Effector memory CD4-positive, alpha-beta T cell (primary cell): ENCODE data around the gene ASIC2.

Source experiments
- DNase-seq, 3 donors: peaks; one replicate each; pipeline ENCODE4 v3.0.0-alpha.2; 2020
- H3K27ac ChIP-seq: 2 replicates; pipeline ENCODE4 v1.7.0; 2013; ENCODE audit warnings: mild to moderate bottlenecking, low read length, moderate library complexity; ENCODE audit not compliant: insufficient read depth, poor library complexity, severe bottlenecking
- H3K27me3 ChIP-seq: replicated peaks from 2 replicates; pipeline ENCODE4 v1.7.0; 2013; ENCODE audit warnings: mild to moderate bottlenecking, low read length; ENCODE audit not compliant: insufficient read depth, control insufficient read depth, poor library complexity, severe bottlenecking
- H3K36me3 ChIP-seq: 2 replicates; pipeline ENCODE4 v1.7.0; 2013; ENCODE audit warnings: mild to moderate bottlenecking, low read length, moderate library complexity; ENCODE audit not compliant: control insufficient read depth, insufficient read depth
- H3K4me1 ChIP-seq: 2 replicates; pipeline ENCODE4 v1.7.0; 2013; ENCODE audit warnings: low read length, mild to moderate bottlenecking; ENCODE audit not compliant: control insufficient read depth, insufficient read depth, poor library complexity, severe bottlenecking
- H3K4me3 ChIP-seq: 2 replicates; pipeline ENCODE4 v1.7.0; 2013; ENCODE audit warnings: low read length, low read depth, mild to moderate bottlenecking; ENCODE audit not compliant: insufficient read depth, poor library complexity, severe bottlenecking
- H3K9me3 ChIP-seq: 2 replicates; pipeline ENCODE4 v1.7.0; 2013; ENCODE audit warnings: mild to moderate bottlenecking, low read length, moderate library complexity; ENCODE audit not compliant: control insufficient read depth

The ASIC2 gene

DNA sequence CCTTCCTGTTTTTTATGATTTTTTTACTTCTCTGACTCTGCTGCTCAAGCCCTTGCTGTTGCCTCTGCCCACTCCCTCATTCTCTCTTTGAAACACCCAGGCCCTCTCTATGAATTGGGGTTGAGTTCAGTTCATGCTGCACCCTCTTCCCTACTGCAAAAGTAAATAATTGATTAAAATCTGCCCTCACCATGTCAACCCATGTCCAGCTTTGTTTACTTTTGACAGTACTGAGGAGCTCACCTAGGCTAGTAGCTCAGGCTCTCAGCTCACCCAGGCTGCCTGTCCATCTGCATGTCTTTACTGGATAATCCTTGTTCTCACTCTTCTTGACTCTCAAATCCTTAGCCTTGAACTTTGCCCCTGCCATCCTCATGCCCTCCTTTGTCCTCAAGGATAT lies 206.2 kb downstream of the ASIC2 start:
- Histone ChIP-seq H3K27me3 (peaks cover 4% of the 10 kb centered on the region), H3K4me3 (no peak overlapping the region), H3K27ac (no peak overlapping the region), H3K4me1 (no peaks in the 10 kb centered on the region), H3K9me3 (no peaks in the 10 kb centered on the region), H3K36me3 (no peaks in the 10 kb centered on the region)
- DNase-seq = no peak

GRCh38 chr17:33086041-33086440 lies 207.1 kb downstream of the ASIC2 start:
- Histone ChIP-seq H3K4me3 (no peak overlapping the region), H3K27ac (no peak overlapping the region), H3K36me3 (no peaks in the 10 kb centered on the region), H3K4me1 (no peaks in the 10 kb centered on the region), H3K9me3 (no peaks in the 10 kb centered on the region), H3K27me3 (peaks cover 4% of the 10 kb centered on the region)
- no peak for DNase-seq

GRCh38 chr17:33085256-33085655 lies 207.8 kb downstream of the ASIC2 start:
- Histone ChIP-seq H3K36me3 (no peaks in the 10 kb centered on the region), H3K27ac (no peak overlapping the region), H3K9me3 (no peaks in the 10 kb centered on the region), H3K4me1 (no peaks in the 10 kb centered on the region), H3K27me3 (peaks cover 4% of the 10 kb centered on the region), H3K4me3 (no peak overlapping the region)
- no peak for DNase-seq

- Histone ChIP-seq H3K4me1 (no peaks in the 10 kb centered on the region), H3K4me3 (no peak overlapping the region), H3K27ac (no peak overlapping the region), H3K27me3 (peaks cover 4% of the 10 kb centered on the region), H3K36me3 (no peaks in the 10 kb centered on the region), H3K9me3 (no peaks in the 10 kb centered on the region)
- DNase-seq = no peak
Measured at GRCh38 chr17:33084755-33085154, 208.3 kb downstream of the ASIC2 start.

- Histone ChIP-seq H3K4me3 (no peak overlapping the region), H3K9me3 (no peaks in the 10 kb centered on the region), H3K36me3 (no peaks in the 10 kb centered on the region), H3K4me1 (no peaks in the 10 kb centered on the region), H3K27me3 (no peaks in the 10 kb centered on the region), H3K27ac (no peak overlapping the region)
- DNase-seq = no peak
Measured at GRCh38 chr17:33082529-33083173, 210.4 kb downstream of the ASIC2 start.

GRCh38 chr17:33080091-33080490 lies 213.0 kb downstream of the ASIC2 start:
- Histone ChIP-seq H3K4me1 (no peaks in the 10 kb centered on the region), H3K9me3 (no peaks in the 10 kb centered on the region), H3K27ac (no peak overlapping the region), H3K27me3 (peaks cover 3% of the 10 kb centered on the region), H3K36me3 (no peaks in the 10 kb centered on the region), H3K4me3 (no peak overlapping the region)
- no peak for DNase-seq

GRCh38 chr17:33079201-33079600 lies 213.9 kb downstream of the ASIC2 start:
- no peak for DNase-seq
- Histone ChIP-seq H3K36me3 (no peaks in the 10 kb centered on the region), H3K4me1 (no peaks in the 10 kb centered on the region), H3K27ac (no peak overlapping the region), H3K27me3 (peaks cover 3% of the 10 kb centered on the region), H3K4me3 (no peak overlapping the region), H3K9me3 (no peaks in the 10 kb centered on the region)

- no peak overlapping the region for H3K4me3 ChIP-seq
- H3K36me3 ChIP-seq = no peaks in the 10 kb centered on the region
- no peaks in the 10 kb centered on the region for H3K4me1 ChIP-seq
- peaks cover 3% of the 10 kb centered on the region for H3K27me3 ChIP-seq
- no peak for DNase-seq
- no peaks in the 10 kb centered on the region for H3K9me3 ChIP-seq
- no peak overlapping the region for H3K27ac ChIP-seq
Measured at GRCh38 chr17:33076979-33077378, 216.1 kb downstream of the ASIC2 start.

DNA sequence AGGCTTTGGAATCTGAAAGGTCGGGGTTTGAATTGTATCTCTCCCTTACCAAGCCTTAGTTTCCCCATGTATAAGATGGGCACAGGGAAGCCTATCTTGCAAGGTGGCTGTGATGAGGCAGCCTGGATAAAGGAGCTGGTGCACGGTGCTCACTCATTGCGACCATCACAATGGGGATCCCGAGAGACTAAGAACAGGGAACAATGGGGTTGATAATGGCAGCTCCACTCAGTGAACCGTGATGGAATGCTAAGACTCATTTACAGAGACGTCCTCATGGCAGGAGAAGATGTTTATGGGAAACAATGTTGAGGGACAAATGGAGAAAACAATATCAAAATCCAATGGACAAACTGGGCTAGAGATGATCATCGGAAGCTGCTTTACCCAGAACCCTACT lies 219.7 kb downstream of the ASIC2 start:
- no peaks in the 10 kb centered on the region for H3K9me3 ChIP-seq
- no peaks in the 10 kb centered on the region for H3K4me1 ChIP-seq
- H3K4me3 ChIP-seq = no peak overlapping the region
- H3K27ac ChIP-seq = no peak overlapping the region
- no peaks in the 10 kb centered on the region for H3K36me3 ChIP-seq
- DNase-seq = no peak
- peaks cover 3% of the 10 kb centered on the region for H3K27me3 ChIP-seq

DNA sequence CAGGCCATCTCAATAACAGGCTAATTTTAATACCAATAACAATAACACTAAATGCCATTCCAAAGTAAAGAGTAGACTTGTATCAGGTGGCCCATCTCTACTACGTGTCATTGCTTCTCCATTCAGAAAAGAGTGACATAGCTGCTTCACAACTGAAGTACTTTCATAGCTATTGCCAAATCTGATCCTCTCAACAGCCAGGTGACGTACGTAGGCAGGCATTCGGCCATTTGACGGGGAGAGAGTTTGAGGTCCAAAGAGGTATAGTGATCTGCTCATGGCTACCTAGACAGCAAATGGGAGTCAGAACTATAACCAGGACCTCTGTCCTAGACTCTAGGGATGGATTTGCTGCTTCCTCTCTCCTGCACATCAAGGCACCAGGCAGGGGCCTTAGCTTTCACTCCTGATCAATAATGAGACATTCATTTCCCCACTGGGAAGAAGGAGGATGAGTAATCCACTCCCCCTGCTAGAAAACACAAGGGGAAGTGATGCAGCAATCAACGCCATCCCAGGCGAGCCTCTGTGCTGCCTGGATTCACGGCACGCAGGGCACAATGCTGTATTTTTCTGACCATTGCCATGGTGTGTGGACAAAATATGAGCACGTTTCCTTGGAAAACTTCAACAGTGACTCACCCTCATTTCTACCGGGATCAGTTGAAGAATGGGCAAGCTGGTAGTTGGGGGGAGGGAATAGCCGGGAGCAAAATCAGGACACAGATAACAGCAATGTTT lies 220.5 kb downstream of the ASIC2 start:
- peaks cover 3% of the 10 kb centered on the region for H3K27me3 ChIP-seq
- H3K4me3 ChIP-seq = no peak overlapping the region
- no peak overlapping the region for H3K27ac ChIP-seq
- H3K4me1 ChIP-seq = no peaks in the 10 kb centered on the region
- no peak for DNase-seq
- no peaks in the 10 kb centered on the region for H3K9me3 ChIP-seq
- no peaks in the 10 kb centered on the region for H3K36me3 ChIP-seq
